Astrocyte of the spinal cord (primary cell): ENCODE data around the gene HNRNPM.
A peak's percentile ranks its signal among the peaks of the same experiment; 100 is the strongest.

Experiments used
- DNase-seq: peaks from one replicate; pipeline ENCODE4 v3.0.0; 2011; ENCODE audit warnings: low read depth, low spot score
- H3K4me3 ChIP-seq: 2 replicates; pipeline ENCODE4 v1.5.1; 2011; ENCODE audit warnings: low read depth, mild to moderate bottlenecking, low read length, moderate library complexity
- in situ Hi-C: cut with HindIII; loops from 2 replicates; pipeline ENCODE4 v1.10.0; 2017; ENCODE audit warnings: low sequenced_read_pairs
- TF ChIP-seq, protein P1 (sequence below): IDR thresholded peaks from 2 replicates; pipeline ENCODE4 v1.5.1; 2012; ENCODE audit warnings: low read depth, mild to moderate bottlenecking, low read length, inconsistent platforms

HNRNPM gene, protein sequence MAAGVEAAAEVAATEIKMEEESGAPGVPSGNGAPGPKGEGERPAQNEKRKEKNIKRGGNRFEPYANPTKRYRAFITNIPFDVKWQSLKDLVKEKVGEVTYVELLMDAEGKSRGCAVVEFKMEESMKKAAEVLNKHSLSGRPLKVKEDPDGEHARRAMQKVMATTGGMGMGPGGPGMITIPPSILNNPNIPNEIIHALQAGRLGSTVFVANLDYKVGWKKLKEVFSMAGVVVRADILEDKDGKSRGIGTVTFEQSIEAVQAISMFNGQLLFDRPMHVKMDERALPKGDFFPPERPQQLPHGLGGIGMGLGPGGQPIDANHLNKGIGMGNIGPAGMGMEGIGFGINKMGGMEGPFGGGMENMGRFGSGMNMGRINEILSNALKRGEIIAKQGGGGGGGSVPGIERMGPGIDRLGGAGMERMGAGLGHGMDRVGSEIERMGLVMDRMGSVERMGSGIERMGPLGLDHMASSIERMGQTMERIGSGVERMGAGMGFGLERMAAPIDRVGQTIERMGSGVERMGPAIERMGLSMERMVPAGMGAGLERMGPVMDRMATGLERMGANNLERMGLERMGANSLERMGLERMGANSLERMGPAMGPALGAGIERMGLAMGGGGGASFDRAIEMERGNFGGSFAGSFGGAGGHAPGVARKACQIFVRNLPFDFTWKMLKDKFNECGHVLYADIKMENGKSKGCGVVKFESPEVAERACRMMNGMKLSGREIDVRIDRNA

DNA sequence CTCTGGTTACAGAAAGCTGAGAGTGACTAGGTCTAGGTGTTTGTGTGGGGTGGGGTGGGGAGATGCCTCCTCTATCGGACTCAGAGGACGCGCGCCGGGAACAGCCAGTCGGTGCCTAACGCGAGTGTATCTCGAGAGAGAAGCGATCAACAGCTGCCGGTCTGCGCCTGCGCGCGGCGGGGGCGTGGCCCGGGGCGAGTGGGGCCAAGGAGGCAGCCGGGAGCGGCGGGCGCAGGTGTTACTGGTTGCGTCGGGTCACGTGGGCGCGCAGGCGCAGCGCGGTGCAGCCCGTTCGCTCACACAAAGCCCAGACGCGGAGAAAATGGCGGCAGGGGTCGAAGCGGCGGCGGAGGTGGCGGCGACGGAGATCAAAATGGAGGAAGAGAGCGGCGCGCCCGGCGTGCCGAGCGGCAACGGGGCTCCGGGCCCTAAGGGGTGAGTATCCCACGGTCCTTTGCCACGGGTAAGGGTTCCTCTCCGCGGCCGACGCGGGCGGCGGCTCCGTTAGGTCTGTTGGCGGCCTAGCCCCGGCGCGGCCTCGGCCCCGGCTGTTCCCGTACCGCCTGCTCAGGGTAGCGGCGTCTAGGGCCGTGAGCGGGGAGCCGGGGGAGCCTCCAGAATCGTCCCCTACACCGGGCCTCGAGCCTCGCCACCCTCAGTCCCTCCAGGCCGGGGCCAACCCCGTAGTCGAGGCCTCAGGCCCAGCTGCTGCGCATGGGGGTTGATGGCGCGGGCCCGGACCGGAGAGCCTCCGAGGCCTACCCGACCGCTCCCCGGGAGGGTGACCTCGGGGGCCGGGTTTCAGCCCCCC is at the start of gene HNRNPM:
Gene HNRNPM, plus strand, starts transcription at position 299 of the 811 bp plus-strand sequence. Its CDS starts 24 bp downstream, at position 323.
- peak; percentile 98 for DNase-seq
- in situ Hi-C loops: no loop called here
- peak within 1 kb of the TSS; percentile 91 for H3K4me3 ChIP-seq
- TF ChIP-seq, protein P1, sequence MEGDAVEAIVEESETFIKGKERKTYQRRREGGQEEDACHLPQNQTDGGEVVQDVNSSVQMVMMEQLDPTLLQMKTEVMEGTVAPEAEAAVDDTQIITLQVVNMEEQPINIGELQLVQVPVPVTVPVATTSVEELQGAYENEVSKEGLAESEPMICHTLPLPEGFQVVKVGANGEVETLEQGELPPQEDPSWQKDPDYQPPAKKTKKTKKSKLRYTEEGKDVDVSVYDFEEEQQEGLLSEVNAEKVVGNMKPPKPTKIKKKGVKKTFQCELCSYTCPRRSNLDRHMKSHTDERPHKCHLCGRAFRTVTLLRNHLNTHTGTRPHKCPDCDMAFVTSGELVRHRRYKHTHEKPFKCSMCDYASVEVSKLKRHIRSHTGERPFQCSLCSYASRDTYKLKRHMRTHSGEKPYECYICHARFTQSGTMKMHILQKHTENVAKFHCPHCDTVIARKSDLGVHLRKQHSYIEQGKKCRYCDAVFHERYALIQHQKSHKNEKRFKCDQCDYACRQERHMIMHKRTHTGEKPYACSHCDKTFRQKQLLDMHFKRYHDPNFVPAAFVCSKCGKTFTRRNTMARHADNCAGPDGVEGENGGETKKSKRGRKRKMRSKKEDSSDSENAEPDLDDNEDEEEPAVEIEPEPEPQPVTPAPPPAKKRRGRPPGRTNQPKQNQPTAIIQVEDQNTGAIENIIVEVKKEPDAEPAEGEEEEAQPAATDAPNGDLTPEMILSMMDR: no peak

DNA sequence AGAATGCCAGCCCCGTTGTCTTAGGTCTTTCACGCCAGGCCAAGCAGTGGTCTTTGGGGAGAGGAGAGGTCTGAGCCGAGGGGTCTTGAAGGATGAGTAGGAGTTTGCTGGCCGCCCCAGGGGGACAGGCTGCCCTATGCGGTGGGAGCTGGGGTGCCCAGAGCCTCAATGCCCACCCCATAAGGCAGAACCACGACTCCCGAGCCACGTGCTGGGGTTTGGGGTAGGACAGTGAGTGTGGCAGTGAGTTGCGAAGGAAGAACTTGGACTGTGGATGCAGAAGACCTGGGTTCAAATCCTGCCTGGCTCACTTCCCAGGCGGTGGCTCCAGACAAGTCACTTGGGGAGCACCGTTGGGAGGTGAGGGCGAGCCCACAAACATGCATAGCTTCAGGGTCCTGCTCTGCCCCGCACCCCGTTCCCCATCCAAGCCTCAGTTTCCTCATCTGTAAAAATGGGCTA is 49.1 kb upstream of the HNRNPM start:
- no peak for DNase-seq
- TF ChIP-seq, protein P1: no peak
- no peak overlapping the region for H3K4me3 ChIP-seq
- in situ Hi-C loops: no loop called here

DNA sequence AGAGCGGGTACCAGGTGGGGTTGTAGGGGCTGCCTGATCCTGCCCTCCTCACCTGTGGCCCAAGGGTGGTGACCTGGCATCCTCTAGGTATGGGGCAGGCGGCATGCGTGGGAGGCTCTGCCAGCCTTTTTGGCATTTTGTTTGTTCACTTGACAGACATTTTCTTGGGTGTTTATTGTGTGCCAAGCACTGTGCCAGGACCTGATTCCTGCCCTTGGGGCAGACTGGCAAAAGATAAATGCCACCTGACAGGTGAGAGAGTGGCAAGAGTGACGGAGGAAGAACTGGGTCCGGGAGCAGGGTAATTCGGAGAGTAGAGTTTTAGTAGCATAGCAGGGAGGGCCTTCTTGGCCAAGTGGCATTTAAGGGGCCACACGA is 48.6 kb upstream of the HNRNPM start:
- no peak for DNase-seq
- TF ChIP-seq, protein P1: no peak
- in situ Hi-C loops: no loop called here
- no peak overlapping the region for H3K4me3 ChIP-seq

DNA sequence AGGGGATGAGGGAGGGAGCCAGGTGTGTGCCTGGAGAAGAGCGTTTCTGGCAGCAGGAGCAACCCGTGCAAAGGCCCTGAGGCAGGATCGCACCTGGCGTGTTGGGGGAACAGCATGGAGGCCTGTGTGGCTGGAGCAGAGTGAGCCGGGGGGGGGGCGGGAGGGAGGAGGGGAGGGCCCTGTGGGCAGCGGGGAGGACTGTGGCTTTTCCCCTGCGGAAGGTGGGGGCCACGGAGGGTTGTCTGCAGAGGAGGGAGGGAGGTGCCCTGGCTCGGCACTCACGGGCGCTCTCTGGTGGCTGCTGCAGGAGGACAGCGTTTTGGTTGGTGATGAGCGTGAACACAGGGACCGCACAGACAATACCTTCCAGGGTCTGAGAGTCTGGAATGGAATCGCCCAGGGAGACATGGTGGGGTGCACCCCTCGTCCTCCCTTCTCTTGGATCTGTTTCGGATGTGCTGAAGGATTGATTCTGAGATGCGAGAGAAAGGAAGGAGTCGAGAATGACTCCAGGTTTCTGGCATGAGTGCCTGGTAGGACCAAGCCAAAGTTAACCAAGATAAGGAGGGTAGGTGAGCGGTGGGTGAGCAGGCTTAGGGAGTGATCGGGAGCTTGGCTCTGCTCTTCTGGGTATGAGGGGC is 48.1 kb upstream of the HNRNPM start:
- TF ChIP-seq, protein P1: peak; percentile 76
- H3K4me3 ChIP-seq: no peak overlapping the region
- peak; percentile 35 for DNase-seq
- in situ Hi-C loops: no loop called here

DNA sequence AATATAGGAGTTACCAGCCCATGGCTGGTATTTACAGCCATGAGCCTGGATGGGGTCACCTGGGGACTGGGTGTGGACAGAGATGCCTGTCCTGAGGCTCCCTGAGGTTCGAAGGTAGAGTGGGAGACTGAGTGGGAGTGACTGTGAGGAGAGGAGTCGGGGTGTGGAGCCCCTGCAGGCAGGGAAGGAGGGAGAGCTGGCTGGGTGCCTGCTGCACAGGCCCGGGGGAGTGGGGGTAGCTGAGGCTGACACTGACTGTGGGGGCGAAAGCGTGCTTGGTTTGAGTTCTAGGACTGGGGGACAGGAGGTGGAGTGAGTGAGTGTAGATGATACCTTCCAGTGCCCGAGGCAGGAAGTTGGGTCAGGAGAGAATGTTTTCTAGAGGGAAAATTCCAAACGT is 47.5 kb upstream of the HNRNPM start:
- H3K4me3 ChIP-seq: no peak overlapping the region
- in situ Hi-C loops: no loop called here
- no peak for DNase-seq
- TF ChIP-seq, protein P1: no peak
